Hindlimb muscle (tissue), 1 donor: ENCODE results near the gene BZW1. TPM values are rescaled to one million over a fixed set of nuclear protein-coding genes. Genes with fewer than 3 reads are reported as not detected.

Source experiments
- DNase-seq: peaks from one replicate; pipeline ENCODE4 v3.0.0-alpha.2; 2013
- polyA plus RNA-seq: library from polyadenylated mRNA; unstranded; fragments of 120-200 nt; gene quantifications from one replicate; pipeline ENCODE4 v1.2.1, GENCODE V29; 2013; ENCODE audit not compliant: insufficient read length

BZW1 gene
- polyA plus RNA-seq, result 105 TPM

DNA sequence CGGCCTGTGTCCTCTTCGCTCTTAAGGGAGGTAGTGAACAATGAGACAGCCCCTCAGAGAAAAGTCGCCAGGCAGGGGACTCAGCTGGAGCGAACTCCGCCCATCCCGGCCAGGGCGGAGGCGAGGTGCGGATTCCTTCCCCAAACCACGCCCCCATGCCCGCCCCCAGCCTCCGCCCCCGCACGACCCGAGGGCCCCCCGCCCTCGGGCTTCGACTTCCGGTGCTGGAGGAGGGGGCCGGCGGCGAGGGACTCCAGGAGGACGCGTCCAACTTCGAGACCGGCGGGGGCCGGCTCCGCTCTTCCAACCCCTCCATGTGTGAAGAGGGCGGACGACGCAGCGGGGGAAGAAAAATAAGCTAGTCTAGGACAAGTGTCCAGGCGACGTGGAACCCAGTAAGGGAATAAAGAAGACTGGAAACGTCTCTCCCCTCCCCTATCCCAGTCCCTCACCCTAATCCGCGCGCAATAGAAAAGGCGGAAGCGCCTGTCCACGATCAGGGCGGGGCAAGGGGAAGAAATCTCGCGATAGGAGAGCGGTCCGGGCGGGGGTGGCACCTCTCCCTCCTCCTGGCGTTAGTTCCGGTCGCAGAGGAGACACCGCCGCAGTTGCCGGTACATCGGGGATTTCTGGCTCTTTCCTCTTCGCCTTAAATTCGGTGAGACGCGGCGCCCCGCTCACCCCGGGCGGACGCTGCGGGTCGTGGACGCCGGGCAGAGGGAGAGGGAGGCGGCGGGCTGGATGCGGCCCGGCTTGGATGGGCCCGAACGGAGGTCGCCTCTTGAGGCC lies at the start of gene BZW1:
Gene BZW1 (plus strand): TSS at position 578 of the 789 bp plus-strand sequence. CDS start 1,308 bp downstream, outside the sequence.
- DNase-seq, result peak; percentile 97

DNA sequence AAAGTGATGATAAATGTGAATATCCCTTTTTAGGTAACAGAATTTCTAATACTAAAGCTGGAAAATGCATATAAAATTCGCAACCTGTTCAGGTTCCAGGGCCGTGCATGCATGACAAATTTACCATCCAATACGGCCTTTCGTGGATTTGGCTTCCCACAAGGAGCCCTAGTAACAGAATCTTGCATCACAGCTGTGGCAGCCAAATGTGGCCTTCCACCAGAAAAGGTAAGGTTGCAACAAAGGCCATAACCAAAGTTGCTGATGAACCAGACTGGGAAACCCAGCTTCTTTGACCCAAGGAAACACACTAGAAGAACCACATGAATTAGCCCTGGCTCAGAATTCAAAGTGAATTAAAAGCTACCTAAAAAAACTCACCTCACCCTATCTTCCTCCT lies 49.6 kb upstream of the BZW1 start:
- DNase-seq, result no peak

DNA sequence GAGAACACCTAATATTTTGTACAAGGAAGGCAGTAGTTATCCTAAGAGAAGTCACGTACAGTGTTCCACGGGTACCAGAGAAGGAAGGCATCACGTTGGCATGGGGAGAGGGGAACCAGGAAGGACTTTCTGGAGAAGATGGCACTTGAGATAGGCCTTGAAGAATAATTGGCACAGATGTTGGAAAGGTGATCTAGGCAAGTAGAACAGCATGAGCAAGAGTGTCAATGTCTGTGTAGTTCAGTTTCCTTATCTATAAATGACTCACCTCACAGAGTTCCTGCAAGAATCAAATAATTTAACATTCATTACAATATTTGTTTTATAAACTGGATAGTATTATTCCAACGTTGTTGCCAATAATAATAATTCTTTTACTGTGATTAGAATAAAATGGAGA lies 48.3 kb upstream of the BZW1 start:
- no peak for DNase-seq

DNA sequence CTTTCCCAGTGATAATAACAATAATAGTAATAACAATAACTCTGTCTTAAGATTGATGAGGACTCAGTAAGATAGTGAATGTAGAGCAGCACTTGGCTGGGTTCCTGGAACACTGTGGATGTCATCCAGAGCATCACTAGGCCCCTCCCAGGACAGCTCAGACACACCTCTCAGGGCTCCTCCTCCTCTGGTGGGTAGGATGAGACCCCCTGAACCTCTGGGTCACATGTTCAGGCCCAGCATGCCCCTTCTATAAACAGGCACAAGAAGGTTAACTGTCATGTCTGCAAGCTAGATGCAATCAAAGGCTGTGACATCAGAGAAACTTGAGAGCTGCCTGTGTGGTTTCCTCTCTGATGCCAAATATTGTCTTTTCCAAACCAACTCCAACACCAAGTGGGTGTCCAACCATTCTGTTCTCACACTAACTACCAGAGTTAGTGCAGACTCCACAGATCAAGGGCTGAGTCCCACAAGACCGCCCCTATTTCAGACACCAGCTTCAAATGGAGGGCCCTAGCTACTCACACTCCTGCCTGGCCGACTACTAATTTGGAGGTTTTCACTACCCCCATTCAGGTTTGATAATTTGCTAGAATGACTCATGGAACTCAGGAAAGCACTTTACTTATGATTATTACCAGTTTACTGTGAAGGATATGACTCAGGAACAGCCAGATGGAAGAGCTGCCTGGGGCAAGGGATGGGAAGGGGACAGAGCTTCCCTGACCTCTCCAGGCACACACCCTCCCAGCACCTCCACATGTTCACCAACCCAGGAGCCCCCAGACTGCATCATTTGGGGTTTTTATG lies 46.4 kb upstream of the BZW1 start:
- no peak for DNase-seq

DNA sequence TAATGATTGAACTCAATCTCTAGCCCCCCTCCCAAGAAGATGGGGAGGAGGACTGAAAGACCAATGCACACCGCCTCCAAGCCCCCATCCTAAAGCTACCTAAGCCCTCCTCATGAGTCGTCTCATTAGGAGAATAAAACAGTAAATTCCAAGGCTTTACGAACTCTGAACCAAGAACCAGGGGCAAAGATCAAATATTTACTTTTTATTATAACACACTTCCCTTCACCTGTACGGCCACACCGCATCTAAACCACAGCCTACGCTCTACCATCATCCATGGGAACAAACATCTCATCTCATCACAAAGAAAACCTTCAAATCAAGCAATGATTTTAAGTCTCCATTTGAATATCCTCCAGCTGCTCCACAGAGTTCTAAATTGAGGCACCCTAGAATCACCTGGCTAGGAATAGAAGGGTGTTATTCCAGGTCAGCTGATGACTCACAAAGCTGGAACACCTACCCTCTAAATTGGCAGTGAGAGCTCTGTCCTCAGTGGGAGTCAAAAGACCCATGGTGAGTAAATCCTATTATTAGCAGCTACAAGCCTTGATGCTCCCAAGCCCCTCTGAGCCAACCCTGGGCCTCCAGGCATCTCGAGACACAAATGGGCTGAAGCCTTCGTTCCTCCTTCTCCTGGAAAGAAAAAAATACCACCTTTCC lies 45.6 kb upstream of the BZW1 start:
- DNase-seq, result no peak

DNA sequence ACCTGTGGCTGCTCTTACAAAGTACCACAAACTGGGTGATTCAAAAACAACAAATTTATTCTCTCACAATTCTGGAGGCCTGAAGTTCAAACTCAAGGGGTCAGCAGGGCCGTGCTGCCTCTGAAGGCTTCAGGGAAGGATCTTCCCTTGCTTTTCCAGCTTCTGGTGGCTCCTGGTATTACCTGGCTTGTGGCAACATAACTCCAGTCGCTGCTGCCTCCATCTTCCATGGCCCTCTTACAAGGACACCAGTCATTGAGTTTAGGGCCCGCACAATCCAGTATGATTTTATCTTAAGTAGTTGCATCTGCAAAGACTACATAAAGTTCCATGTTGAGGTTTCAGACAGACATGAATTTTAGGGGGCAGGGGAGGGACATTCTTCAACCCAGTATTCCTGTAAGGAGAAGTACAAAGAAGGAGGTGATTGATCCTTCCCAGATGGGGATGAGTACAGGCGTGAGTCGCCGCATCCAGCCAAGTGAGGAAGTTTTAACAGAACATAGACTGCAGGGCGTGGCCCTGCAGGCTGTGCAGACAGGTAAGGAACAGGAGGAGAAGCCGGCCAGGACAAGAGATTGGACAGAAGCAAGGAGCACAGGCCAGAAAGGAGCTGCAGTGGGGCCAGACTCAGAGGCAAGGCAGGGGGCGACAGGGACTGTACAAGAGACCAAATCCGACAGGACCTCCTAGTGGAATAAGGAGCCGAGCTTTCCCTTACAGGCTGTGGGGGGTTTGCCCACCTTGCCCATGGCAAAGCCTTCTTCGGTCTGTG lies 44.4 kb upstream of the BZW1 start:
- DNase-seq, result no peak

DNA sequence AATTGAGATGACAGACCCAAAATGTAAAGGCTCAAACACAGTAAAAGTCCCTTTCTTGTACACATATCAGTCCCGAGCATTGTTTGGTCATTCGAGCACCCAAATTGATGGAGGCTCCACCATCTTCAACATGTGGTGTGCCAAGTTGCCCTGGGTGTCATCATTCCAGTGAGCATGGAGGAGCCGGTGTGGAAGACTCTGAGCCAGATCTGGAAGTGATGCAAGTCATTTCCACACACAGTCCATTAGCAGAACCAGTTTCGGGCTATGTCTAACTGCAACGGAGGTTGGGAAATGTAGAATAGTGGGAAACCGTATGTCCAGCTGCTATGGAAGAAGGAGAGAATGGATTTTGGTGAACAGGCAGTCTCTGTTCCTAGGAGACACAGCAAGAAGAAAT lies 40.9 kb upstream of the BZW1 start:
- DNase-seq, result no peak

DNA sequence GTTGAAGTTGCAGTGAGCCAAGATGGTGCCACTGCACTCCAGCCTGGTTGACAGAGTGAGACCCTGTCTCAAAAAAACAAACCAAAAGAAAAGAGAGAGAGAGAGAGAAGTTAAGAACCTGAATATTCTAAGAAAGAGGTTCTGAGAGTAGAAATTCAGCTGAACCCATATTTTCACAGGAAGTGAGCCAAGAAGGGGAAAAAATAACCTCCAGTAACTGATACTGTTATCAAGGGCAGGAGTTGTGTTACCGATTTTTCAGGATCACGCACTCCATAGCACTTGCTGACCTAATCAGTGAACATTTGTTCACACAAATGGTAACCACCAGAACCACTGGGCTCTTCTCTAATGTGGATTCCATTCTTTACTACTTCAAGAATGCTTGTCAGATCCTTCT lies 39.1 kb upstream of the BZW1 start:
- no peak for DNase-seq

DNA sequence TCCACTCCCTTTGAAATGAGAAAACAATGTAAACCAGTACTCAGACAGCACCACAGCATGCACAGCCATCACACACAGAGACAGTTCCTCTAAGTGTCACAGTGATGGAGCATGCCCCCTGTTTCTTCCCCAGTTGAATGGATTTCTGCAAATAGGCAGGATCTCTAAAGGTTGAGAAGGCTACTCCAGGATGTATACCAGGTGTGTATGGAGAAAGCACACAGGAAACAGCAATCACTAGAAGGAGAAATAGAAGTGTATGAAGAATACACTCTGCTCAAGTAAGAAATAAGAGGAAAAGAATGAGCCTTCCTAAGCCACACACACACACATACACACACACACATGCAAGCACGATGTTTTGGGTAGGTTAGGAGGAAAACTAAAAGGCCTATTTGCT lies 38.6 kb upstream of the BZW1 start:
- DNase-seq, result no peak

DNA sequence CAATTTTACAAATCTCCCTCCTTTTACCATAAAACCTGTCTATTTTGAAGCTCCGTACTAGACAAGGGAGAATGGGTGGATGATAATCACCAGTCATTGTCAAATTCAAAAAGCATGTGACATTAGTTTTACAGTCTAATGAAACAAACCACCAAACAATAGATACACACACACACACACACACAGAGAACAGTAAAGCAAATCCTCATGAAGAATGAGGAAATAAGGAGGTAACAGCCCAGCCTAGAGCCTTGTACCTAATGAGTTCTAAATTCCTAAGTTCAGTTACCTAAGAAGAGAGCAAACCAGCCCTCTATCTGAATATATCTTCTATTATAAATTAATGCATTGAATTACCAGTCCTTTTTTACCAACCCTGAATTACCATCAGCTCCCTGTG lies 36.8 kb upstream of the BZW1 start:
- no peak for DNase-seq

DNA sequence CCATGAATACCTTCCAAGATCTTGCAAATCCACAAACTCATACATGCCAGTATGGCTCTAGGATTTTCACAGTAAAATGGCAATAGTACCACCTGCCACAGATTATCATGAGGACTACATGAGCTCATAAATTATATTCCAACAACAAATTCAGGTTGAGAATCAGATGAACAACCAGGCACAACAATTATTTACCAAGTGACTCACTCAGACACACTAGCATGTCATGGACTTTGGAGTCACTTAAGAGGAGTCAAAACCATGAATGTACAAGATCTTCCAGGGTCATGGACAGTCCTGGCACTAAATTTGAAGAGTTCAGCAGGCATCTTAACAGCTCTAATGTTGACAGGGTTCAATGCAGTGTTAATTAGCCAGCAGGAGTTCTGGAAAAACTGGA lies 34.4 kb upstream of the BZW1 start:
- DNase-seq, result no peak

DNA sequence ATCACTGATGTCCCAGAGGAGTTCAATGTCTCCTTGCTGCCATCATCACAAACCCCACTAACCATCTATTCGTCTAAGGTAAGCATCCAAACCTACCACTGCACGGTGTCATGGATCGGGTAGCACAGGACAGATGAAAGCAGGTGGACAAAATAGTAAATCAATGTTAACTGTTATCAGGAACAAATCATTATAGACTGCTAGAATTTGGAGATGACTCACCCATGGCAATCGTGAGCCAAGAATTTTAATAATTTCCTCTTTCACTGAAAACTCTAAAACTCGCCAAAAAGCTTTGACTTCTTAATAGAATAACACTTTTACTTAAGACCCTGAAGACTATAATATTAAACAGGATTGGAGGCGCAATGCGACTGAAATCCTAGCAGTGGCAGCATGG lies 33.7 kb upstream of the BZW1 start:
- DNase-seq, result no peak

DNA sequence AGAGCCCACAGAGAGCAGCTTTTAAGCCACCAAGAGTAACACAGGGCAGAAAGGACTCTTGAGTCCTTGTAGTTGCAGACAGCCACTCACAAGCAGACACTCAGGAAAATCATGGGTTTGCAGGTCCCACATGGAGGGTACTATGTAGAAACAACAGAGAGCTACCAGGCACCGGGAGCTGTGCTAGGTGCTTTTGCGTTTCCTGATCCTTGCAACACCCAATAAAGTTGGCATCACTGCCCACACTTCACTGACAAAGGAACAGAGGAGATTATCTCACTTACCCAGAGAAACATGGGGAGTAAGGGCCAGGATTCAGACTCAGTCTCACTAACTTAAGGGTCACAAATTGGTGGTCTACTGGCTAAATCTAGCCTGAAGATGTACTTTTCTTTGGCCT lies 32.5 kb upstream of the BZW1 start:
- no peak for DNase-seq

DNA sequence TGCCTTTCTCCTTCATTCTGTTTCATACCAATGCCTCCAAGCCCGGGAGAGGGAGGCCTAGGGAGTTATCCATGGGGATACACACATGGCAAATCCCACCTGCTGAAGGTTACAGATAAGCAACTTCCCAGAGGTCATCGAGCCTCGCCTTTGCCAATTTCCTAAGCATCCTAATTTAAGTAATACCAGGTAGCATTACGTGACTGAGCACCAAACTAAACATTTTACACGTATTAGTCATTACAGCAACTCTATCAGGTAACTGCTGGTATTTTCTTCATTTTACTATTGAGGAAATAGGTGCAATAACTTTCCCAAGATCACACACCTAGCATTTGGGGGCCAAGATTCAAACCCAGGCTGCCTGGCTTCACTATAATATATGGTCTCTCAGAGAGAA lies 30.1 kb upstream of the BZW1 start:
- DNase-seq, result no peak

DNA sequence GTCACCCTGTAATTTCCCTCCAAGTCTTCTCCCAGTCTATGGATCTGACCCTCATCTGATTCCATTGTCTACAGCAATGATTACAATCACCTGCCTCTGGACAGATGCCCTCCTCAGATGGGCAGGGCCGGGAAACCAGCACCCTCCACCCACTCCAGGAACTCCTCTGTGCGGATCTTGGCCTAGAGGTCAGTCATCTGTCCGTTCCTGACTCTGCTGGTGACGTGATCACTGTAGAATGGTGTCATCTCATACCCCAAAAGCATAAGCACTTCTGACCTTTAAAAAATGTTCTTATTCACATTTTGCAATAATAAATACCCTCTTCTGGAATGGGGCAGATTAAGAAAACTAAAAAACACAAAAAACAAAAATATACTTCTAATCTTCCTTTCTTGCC lies 29.5 kb upstream of the BZW1 start:
- DNase-seq, result no peak

DNA sequence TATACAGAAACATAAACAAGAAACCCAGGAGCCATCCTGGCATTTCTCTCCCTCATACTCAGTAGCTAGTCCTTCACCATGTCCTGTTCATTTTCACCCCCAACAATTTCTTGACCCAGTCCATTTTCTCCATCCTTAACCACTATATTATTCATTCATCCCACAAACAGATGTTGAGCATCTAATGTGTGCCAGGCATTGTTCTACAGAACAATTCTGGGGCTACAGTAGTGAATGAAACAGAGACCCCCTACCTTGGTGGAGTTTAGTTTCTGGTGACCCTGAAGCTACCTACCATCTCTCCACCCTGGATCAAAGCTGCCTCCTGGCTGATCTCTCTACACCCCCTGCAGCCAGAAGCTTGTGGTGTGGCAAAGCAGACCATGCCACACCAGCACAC lies 27.5 kb upstream of the BZW1 start:
- DNase-seq, result no peak

DNA sequence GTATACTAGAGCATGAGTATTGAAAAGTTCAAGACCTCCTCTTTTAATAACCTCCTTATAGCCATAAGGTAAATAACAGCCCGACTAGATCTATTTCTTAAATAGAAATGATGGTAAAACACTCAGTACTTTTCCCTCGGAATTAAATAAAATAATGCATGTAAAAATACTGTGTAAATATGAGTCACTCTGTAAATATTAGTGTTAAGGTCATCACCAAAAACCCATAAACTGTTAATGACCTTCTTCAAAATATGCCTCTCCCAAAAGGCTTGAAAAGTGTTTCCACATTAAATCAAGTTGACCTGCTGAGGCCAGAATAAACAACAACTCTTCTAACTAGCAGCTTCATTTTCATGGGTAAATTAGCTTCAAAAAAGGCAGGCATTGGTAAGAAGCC lies 25.3 kb upstream of the BZW1 start:
- no peak for DNase-seq

DNA sequence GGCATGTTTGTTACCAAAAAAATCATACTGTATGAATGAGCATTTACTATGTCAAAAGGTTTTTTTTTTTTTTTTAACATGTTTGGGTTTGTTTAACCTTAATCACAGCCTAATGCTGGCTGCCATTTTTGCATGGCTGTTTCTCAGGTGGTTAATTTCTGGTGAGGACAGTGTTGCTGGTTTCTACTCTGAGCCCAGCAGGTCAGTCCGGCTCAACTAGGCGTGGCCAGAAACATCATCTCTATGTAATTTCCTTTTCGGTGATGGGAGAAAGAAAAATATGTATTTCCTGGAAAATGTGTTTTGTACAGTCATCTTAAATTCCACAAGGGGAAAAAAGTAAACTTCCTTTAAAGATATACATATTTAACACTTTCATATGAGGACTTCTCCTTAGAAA lies 24.9 kb upstream of the BZW1 start:
- DNase-seq, result no peak

DNA sequence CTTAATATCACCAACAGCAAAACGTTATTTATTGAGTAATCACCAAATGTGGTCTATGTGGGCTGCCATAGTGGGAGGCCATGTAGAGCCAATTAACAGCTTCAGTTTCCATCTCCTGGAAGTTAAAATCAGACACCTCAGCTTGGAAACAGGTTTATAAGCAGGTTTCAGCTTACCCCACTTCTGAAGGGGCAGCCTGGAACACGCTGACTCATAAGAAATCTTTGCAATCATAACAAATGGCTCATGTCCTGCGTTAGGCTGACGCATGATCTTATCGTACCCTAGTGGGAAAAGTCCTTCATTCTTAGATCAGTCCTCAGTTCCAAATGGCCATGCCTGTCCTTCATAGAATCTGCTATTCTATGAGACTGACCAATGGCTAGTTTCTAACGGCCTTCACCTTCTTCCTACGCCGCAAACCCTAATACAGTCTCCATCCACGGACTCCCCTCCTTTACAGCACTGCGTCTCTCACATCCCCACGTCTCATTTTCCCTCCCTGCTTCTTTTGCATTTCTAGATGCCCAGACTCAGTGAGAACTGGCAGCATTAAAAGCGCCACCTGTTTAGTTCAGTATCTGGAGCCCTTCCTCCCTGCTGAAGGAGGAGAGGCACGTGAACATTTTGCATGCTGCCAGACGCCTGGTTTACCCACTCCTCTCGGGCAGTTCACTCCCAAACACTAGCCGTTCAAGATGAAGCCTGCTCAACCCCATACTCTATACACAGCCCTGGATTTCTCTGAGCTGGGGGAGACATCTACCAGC lies 24.2 kb upstream of the BZW1 start:
- DNase-seq, result no peak

DNA sequence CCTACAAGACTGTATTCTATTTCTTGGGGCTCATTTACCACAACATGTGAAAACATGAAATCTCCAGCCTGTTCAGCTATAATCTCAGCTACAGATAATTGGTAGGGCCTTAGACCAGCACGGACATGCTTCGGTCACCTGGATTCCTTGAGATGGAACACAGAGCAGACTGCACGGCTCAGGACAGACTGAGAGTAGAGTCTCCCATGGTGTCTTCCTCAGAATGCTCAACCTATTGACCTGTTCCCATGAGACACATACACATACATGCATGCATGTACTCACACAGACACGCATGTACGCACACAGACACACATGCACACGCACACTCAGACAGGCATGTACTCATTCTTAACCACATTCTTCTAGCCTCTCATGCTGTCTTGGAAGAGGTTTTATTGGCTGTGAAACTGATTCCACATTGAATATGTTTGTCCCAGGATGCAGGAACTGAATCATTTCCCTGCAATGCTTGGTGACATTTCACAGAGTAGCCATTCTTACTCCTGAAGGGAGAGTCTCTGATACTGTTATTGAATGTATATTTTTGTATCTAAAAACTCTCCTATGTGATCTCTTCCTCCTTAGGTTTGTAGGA lies 23.5 kb upstream of the BZW1 start:
- no peak for DNase-seq

DNA sequence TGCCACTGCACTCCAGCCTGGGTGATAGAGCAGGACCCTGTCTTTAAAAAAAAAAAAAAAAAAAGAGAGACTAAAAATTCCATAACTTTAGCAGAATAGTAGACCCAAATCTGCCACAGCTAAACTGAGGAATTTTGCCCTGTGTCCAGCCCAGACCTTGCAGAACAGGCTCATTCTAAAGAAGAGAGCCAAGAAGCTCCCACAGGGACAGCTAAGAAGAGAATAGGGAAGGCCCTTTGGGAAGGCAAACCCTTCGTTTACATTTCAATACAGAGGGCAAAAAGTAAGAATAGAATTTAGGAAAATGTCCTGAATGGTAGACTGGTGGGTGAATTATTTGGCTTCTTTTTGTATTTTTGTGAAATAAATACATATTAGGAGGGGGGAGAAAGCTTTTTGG lies 21.5 kb upstream of the BZW1 start:
- no peak for DNase-seq

DNA sequence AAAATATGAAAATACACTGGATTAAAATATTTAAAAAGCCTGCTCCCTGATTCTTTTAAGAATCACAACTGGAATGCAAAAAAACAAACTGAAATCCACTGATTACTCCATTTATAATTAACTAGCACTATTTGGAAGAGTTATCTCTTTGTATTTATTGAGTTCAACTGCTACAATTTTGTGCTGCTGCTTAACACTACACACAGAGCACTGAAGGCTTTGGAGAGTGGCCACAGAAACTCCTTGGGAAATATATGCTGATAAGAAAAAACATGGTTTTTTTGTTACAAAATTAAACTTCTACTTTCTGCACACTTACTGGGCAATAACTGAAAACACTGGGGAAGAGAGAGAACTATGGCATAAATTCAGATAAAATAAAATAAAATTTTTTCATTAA lies 19.8 kb upstream of the BZW1 start:
- no peak for DNase-seq
